GM21619 (cell line): ENCODE data around the gene KCNAB2.
"Not testable (repeated sequence)": the region's sequence is repeated elsewhere in the genome, so short reads cannot be mapped to it uniquely, and the experiment has no call there.

ENCODE experiments used
- ATAC-seq: cut with Tn5 transposase; IDR thresholded peaks from one replicate; pipeline ENCODE4 v1.9.1; 2021; ENCODE audit not compliant: unreplicated experiment

KCNAB2 gene

DNA sequence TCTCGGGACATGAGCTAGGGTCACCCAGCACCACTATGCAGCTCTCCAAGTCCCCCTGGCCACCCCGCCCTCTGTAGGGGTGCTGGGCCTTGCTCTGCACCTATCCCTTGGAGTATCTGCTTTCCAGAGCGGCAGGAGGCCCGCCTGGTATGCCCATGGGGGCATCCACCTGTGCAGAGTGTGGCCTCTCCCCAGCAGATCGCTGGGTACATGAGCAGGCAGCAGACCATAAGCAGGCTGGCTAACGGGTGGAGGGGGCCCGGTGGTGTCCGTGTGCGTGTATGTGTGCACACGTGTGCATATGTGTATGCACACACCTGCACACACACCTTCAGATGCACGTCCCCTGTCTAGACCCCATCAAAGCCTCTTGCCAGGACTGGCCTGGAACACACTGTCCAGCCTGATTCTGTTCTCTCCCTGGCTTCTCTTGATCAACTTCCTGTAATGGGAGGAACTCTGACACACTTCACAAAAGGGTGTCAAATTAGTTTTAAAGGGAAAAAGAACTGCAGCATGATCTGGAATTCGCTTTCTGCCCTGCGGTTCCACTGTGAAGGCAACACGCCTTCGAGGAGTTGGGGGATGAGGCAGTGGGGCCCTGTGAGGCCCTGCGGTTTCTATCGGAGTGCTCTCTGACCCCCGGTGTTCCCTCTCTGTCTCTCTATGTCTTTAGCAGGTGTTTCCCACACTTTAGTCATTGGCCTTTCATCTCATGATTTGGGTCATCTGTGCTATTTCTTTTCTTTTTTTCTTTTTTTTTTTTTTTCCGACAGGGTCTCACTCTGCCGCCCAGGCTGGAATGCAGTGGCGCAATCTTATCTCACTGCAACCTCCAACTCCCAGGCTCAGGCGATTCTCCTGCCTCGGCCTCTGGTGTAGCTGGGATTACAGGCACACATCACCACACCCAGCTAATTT, 36.3 kb upstream of the KCNAB2 start:
- no peak for ATAC-seq

DNA sequence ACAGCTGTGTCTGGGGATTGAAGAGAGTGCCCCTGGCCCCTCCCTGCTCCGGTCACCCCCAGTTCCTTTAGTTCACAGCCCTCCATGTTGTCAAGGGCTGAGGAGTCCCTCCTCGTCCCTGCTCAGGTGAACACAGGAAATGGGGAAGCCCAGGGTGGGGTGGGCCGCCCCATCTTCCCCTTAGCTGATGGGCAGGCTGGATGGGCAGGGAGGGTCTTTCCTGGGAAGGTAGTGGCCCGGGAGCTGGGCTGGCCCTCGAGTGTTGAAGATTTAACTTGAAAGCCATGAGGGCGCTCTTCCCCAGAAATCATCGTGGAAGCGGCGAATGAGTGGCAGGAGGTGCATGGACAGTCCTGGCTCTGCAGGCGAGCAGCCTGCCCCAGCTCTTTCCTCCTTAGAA, 35.1 kb upstream of the KCNAB2 start:
- ATAC-seq: no peak

DNA sequence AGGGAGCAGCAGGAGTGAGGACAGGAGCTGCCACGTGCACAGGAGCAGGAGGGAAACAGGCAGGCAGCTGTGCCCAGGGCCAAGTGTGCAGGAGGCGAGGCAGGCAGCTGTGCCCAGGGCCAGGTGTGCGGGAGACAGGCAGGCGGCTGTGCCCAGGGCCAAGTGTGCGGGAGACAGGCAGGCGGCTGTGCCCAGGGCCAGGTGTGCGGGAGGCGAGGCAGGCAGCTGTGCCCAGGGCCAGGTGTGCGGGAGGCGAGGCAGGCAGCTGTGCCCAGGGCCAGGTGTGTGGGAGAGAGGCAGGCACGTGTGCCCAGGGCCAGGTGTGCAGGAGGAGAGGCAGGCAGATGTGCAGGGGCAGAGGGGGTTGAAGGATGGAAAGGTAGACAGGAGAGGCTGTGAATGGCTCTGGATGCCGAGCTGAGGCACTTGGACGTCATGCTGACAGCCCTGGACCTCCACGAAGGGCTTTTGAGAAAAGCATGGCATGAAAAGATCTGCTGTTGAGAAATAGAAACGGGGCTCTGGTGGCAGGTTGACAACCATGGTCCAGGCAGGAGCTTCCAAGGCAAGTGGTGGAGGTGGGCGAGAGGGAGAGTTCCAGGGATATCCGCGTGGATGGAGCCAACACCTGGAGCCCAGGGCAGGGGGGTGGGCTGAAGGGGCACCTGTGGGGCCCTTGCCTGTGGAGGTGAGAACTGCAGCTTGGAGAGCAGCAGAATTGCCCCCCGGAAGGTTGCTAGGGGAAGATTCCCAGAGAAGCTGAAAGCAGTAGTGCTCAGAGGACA, 34.3 kb upstream of the KCNAB2 start:
- ATAC-seq: no peak

DNA sequence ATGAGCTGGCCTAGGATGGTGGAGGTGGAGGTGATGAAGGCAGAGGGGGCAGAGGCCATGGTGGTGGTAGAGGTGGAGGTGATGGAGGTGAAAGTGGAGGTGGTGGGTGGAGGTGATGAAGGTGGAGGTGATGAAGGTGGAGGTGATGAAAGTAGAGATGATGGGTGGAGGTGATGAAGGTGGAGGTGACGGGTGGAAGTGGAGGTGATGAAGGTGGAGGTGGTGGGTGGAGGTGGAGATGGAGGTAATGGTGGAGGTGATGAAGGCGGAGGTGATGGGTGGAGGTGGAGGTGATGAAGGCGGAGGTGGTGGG, 33.8 kb upstream of the KCNAB2 start:
- ATAC-seq: no peak

DNA sequence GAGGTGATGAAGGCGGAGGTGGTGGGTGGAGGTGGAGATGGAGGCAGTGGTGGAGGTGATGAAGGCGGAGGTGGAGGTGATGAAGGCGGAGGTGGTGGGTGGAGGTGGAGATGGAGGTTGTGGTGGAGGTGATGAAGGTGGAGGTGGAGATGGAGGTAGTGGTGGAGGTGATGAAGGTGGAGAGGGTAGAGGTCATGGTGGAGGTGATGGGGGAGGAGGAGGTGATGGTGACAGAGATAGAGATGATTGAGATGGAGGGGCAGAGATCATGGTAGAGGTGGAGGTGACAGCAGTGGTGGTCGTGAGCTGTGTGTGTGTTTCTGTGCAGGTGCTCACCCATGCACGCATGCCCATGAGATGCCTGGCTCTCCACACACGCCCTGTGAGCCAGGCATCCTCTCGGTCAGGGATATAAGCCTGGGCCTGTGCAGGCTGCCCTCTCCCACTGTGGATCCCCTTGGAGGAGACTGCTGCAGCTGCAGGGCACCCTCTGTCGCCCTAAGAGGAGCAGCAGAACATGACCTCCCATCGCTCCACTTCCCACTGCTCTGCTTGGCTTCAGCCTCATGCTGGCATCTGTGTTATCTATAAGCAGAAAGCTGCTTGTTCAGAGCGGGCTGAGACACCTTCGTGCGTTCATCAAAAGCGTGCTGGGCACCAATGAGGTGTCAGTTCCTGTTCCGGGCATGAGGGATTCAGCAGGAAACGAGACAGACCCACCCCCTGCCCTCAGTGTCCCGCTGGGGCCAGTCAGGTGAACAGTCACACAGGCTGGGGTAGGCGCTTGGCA, 33.0 kb upstream of the KCNAB2 start:
- ATAC-seq: peak; percentile 71

DNA sequence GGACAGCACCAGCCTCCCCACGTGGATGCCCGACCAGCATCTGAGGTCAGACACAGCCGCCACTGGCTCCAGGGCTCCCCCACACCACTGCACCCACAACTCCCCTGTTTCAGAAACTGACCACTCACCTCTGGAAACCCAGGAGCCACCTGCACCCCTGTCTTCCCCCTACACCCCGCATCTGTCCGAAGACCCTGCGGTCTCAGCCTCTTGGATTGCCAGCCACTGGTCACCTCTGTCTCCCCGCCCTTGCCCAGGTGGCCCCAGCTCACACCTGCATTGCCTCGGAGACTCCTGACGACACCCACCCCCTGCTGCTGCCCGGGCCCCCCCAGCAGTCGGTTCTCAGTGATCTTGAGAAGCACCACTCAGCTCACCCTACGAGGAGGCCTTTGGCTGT, 32.2 kb upstream of the KCNAB2 start:
- no peak for ATAC-seq

DNA sequence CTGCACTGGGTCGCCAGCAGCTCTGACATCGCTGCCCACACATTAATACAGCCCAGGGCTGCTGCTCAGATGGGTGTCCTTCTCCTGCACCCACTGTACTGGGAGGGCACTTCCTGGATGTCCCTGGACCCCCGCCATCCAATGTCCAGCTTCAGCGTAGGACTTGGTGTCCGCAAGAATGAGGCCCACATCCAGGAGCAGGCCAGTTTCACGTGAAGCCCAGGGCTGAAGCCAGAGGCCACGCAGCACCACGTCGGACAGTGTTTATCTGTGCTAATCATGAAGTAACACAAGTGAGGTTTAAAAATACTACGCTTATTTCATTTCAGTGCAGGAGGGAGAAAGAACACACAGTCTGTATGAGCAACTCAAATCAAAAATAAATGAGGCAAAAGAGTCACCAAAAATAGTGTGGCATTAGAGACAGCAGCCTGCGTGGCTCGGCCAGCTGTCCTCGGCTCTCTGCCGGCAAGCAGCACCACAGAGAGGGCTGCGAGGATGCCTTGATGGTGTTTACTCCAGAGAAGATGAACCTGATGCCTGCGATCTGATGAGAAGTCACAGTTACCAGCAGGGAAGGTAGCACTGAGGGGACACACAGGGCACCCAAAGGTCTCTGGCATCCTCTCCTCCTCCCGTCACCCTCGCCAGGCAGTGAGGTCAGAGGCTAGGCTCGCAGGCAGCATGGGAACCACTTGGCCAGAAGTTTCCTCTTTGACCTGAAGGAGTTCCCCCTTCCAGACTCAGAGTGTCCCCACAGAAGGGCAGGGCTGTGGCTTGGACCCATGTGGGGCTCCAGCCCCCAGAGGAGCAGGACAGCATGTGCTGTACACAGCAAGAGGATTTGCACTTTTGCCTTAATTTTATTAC, 31.3 kb upstream of the KCNAB2 start:
- no peak for ATAC-seq

DNA sequence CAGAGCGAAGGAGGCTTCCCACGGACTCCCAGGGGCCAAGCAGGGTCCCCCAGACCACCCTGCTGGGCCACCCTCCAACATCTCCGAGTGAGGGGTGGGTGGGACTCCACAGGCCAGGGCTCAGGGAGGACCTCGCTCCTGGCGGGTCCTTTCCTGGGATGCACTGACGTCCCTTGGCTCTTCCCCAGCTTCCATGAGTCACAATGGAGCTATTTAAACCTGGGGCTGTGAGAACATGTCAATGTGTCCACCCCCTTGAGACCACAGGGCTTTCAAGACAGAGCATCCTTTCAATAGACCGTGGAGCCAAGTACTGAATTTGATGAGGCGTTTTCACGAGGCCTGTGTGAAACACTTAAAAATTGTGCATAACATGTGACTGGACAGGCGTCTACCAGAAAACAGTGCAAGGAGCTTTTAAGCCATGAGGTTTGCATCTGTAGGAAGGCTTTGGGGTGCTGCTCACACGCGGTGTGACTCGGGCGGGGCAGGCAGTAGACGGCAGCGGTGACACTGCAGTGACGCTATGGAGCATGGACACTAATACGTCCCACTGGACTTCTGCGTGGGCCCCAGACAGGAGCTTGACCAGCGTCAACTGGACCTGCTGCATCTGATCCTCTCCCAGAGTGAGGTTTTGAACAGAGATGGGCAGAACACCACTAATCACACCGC, 29.4 kb upstream of the KCNAB2 start:
- no peak for ATAC-seq

DNA sequence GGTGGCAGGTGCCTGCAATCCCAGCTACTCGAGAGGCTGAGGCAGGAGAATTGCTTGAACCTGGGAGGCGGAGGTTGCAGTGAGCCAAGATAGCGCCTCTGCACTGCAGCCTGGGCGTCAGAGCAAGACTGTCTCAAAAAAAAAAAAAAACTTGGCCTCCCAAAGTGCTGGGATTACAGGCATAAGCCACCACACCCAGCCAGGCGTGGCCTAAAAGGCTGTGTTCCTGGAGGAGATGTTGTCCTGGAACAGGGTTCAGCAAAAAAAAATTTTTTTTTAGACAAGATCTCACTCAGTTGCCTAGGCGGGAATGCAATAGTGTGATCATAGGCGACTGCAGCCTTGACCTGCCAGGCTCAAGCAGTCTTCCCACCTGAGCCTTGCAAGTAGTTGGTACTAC, 28.0 kb upstream of the KCNAB2 start:
- ATAC-seq: not testable (repeated sequence)

DNA sequence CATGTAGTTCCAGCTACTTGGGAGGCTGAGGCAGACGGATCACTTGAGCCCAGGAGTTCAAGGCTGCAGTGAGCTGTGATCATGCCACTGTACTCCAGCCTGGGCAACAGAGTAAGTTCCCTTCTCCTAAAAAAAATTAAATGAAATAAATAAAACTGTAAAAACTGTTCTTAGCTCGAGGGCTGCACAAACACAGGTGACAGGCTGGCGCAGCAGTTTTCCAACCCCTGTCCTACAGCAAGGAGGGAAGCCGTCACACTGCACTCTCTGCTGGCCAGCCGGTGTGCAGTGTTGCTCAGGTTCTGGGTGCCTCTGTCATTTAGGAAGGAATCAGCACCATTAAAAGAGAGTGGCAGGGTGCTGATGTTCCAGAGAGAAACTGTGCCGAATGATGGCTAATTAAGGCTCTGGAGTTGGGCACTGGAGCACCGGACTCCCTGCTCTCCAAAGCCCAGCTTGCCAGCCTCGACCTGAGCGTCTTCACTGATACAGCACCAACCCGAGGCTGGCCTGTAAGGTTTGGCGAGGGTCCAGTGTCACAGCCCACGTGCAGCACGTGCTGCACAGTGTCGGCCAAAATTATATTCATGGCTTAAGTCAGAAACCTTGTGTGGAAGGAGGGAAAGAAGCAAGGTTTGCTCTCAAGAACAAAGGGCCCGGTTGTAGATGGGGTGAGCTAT, 26.4 kb upstream of the KCNAB2 start:
- no peak for ATAC-seq

DNA sequence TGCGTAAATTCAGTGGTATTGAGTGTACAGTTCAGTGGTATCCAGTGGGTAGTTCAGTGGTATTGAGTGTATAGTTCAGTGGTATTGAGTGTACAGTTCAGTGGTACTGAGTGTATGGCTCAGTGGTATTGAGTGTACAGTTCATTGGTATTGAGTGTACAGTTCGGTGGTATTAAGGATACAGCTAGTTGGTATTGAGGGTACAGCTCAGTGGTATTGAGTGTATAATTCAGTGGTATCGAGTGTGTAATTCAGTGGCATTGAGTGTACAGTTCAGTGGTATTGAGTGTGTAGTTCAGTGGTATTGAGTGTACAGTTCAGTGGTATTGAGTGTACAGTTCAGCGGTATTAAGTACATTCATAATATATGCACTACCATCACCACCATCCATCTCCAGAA, 23.5 kb upstream of the KCNAB2 start:
- ATAC-seq: no peak

DNA sequence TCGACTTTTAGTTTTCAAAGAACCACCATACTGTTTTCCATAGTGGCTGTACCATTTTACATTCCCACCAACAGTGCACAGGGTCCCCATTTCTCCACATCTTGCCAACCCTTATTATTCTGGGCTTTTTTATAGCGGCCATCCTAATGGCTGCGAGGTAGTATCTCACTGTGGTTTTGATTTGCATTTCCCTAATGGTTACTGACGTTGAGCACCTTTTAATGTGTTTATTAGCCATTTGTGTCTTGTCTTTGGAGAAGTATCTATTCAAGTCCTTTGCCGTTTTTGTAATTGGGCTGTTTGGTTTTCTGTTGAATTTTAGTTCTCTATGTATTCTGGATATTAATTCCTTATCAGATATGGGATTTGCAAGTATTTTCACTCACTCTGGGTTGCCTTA, 22.3 kb upstream of the KCNAB2 start:
- no peak for ATAC-seq

DNA sequence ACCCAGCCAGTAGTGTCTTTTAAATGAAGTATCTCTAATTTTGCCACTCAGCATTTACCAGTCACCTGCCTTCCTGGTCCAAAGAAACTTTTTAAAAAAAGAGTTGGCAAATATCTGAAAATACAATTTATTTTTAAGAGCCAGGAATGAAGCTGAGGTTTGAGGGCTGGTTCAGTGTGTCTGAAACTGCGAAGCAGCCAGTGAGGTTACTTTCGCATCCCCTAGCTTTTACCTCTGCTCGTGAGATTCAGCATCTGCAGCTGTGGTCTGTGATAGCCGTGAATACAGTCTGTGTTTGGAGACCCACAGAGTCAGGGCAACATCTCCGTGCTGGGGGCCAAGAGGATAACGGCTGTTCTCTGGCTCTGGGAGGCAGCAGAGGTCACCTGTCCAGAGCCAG, 21.3 kb upstream of the KCNAB2 start:
- no peak for ATAC-seq

DNA sequence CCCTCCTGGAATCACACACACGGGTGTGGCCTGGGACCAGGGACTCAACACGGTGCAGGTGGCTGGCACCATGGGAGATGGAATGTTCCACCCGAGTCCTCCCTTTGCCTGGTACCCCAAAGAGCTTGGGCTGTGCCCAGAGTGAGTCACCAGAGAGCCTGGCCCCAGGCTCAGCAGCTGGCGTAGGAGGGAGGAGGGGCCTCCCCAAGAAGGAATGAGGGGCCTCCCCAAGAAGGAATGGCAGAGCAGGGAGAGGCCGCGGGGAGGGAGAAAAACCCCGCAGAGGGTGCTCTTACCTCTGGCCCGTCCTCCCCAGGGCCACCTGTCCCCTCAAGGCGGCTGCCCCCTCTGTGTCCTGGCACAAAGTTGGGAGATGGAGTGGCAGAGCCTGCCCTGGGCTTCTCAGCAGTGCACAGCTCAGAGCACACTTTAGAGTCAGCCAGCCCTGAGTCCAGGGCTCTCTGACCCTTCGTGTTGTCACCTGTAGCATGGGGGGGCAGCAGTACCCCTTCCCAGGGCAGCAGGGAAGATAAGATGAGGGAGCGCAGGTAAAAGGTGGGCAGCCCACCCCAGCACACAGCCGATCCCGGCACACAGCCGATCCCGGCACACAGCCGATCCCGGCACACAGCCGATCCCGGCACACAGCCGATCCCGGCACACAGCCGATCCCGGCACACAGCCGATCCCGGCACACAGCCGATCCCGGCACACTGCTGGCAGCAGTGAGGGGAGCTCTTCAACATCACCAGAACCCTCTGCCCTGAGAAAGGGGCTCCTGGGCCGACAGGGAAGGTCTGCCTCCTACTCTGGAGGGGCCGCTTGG, 20.2 kb upstream of the KCNAB2 start:
- ATAC-seq: no peak

DNA sequence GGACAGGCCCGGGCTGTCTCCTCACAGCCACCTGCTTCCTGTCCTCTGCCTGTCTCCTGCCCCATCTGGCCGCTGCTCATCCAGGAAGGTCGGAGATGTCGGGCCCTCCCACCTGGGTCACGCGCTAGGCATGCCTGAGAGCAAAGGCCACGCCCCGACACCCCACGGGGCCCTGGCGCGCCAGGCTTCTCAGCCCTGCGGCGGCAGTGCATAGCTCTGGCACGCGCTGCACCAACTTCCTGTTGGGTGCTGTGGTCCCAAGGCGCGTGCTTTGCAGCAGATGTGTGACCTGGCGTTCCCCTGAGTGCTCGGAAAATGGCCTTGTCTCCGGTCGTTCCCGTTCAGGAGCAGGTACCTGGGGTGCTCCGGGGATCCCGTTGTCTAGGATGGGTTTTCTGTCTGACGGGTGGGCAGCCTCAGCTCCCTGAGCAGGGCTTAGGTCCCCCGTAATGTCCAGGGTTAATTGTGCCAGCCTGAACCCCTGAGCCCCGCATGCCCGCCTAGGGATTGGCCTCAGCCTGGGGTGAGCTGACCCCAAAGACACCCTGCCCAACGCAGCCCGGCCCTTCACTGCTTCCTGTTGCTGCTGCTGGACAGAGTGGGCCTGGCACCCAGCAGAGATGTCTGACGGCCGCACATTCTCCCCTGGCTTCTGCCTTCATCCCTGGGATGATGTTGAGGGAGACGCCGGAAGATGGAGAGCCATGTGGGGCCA, 19.4 kb upstream of the KCNAB2 start:
- ATAC-seq: peak; percentile 74

DNA sequence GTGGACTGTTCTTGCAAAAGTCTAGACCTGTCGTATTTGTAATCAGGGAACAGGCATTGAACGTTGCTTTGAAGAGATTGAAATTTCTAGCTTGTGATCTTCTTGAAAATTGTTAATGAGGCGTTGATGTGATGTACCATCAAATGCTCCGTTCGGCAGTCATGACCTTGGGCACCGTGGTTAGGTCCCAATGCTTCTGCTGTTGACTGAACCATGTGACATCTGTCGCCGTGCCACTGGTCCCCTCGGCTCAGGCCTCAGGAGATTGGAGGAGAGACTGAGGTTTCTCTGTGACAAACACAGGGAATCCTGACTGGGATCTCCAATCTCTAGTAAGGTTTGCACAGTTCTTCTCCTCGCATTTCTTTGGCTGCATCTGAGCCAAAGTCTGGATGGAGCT, 18.1 kb upstream of the KCNAB2 start:
- ATAC-seq: no peak

DNA sequence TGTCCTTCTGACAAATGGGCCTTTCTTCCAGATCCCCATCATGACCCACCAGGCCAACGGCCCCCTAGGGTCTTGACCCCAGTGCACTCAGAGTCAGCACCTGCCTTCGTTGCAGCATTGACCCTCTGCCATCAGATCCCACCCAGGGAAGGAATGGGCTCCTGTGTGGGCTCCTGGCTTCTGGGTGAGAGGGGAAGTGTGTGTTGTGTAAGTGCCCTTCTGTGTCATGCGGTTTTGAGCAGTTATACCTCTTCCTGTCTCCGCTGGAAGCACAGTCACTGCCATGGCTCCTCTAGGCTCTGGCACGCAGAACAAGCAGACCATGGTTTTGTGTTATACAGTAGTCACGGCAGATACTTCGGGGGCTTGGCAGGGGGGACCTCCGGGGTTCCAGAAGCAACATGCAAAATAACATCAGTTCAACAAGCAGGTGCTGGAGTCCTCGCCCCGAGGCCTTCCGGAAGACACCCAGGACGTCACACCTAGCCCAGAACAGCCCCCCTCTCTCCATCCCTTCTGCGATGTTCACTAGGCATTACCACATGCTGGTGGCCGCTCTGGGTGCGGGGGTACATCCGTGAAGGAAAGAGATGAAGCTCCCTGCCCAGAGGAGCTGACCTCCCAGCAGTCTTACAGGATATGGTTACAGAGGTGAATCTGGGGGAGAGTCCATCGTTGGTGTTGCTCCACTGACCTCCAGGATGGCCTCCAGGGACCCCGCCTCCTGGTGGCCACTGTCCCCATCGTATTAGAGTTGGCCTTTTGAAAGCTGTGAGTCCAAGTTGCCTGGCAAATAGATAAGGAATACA, 17.4 kb upstream of the KCNAB2 start:
- peak; percentile 38 for ATAC-seq
